Prostate gland (tissue), 2 donors: ENCODE results near the gene TET3. TPM values are rescaled to one million over a fixed set of nuclear protein-coding genes. Genes with fewer than 3 reads are reported as not detected.

Experiments
- DNase-seq: peaks from one replicate; pipeline ENCODE4 v3.0.0-alpha.2; 2019; ENCODE audit warnings: low spot score
- H3K27ac ChIP-seq, 2 donors: fragments of 200-600 bp; sonication (generic); 2 replicates each; pipeline ENCODE4 v1.5.1; 2017 to 2019
- H3K27me3 ChIP-seq: fragments of 200-600 bp; sonication (generic); replicated peaks from 2 replicates; pipeline ENCODE4 v1.5.1; 2019; ENCODE audit not compliant: insufficient read depth
- H3K36me3 ChIP-seq, 2 donors: fragments of 200-600 bp; sonication (generic); 1 replicate in 1 of 2; 2 replicates in 1 of 2; pipeline versions ENCODE4 v1.5.1 to v1.8.1; 2017 to 2019
- H3K4me1 ChIP-seq: fragments of 200-600 bp; sonication (generic); replicated peaks from 2 replicates; pipeline ENCODE4 v1.5.1; 2019
- H3K4me3 ChIP-seq, 2 donors: fragments of 200-600 bp; sonication (generic); 2 replicates each; pipeline ENCODE4 v1.5.1; 2017 to 2019
- H3K9me3 ChIP-seq: fragments of 200-600 bp; sonication (generic); 2 replicates; pipeline ENCODE4 v1.5.1; 2017
- POLR2A ChIP-seq: fragments of 450-650 bp; IDR thresholded peaks from one replicate; pipeline ENCODE4 v1.6.1; 2016; ENCODE audit warnings: antibody characterized with exemption, mild to moderate bottlenecking
- POLR2AphosphoS5 ChIP-seq: sonication (generic); formaldehyde crosslinking; IDR thresholded peaks from one replicate; pipeline ENCODE4 v1.6.1; 2017; ENCODE audit warnings: antibody characterized with exemption
- WGBS: methylation state at CpG from one replicate; pipeline ENCODE4 v1.1.5; 2018; 5-methylcytosine and 5-hydroxymethylcytosine counted together
- intact Hi-C: fragments of 100-400 bp; cut with DNase I; formaldehyde crosslinking; loops from one replicate; pipeline ENCODE4 v1.14.2; 2022
- total RNA-seq, 2 donors: library from RNA; depleted of rRNA; stranded (reverse); fragments of >200 nt; gene quantifications; one replicate each; pipeline ENCODE4 v1.1.0, GENCODE V29; 2016
- TF ChIP-seq, protein P1 (sequence below), 4 experiments: fragments of 200-600 bp in 2 of 4; fragments of 450-650 bp in 2 of 4; sonication (generic) in 2 of 4; IDR thresholded peaks; 1 replicate in 3 of 4; 2 replicates in 1 of 4; pipeline ENCODE4 v1.5.1; 2016 to 2019; ENCODE audit warnings: antibody characterized with exemption in 4 of 4, mild to moderate bottlenecking in 2 of 4, moderate library complexity in 2 of 4

Gene TET3
- total RNA-seq, 2 donors from 2014 or later, result 12.8 to 13.8 TPM

- 25% methylated on average over 7 of the region's 7 CpGs for WGBS
- Histone ChIP-seq H3K4me1 (peaks cover 20% of the 10 kb centered on the region), H3K27ac (no peak overlapping the region), H3K36me3 (no peaks in the 10 kb centered on the region), H3K27me3 (no peaks in the 10 kb centered on the region), H3K9me3 (no peaks in the 10 kb centered on the region), H3K4me3 (no peak overlapping the region)
- intact Hi-C loops, result no loop called here
- TF ChIP-seq POLR2A (no peak), POLR2AphosphoS5 (no peak)
- TF ChIP-seq, protein P1, sequence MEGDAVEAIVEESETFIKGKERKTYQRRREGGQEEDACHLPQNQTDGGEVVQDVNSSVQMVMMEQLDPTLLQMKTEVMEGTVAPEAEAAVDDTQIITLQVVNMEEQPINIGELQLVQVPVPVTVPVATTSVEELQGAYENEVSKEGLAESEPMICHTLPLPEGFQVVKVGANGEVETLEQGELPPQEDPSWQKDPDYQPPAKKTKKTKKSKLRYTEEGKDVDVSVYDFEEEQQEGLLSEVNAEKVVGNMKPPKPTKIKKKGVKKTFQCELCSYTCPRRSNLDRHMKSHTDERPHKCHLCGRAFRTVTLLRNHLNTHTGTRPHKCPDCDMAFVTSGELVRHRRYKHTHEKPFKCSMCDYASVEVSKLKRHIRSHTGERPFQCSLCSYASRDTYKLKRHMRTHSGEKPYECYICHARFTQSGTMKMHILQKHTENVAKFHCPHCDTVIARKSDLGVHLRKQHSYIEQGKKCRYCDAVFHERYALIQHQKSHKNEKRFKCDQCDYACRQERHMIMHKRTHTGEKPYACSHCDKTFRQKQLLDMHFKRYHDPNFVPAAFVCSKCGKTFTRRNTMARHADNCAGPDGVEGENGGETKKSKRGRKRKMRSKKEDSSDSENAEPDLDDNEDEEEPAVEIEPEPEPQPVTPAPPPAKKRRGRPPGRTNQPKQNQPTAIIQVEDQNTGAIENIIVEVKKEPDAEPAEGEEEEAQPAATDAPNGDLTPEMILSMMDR (IDR thresholded peaks at IDR 0.05), result no peak
- DNase-seq, result no peak
These were observed 21.7 kb downstream of the TET3 start for GRCh38 chr2:74006459-74006858.

DNA sequence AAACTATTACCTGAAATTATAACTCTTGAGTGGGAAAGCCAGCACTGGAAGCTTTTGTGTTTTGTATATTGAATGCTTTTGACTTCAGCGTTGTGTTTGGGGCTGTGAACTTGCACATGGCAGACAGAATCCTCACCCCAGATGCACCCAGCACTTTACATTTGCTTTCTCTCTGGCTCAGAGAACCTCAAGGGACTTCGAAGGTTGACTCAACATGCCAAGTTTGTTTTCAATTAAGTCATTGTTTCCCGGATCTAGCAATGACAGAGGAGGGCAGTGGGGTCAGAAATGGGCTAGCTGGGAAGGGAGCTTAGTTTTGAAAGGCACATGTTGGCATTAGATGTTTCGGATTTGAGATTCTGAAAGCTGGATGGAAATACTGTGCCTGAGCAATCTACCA lies 22.4 kb downstream of the TET3 start:
- intact Hi-C loops, result no loop called here
- Histone ChIP-seq H3K9me3 (no peaks in the 10 kb centered on the region), H3K36me3 (no peaks in the 10 kb centered on the region), H3K4me1 (peaks cover 20% of the 10 kb centered on the region), H3K4me3 (no peak overlapping the region), H3K27ac (no peak overlapping the region), H3K27me3 (no peaks in the 10 kb centered on the region)
- WGBS, result 69% methylated on average over 4 of the region's 4 CpGs
- DNase-seq, result no peak
- TF ChIP-seq POLR2AphosphoS5, result no peak
- no peak for TF ChIP-seq POLR2A
- TF ChIP-seq, protein P1 (IDR thresholded peaks at IDR 0.05), result no peak

- H3K36me3 ChIP-seq, result no peaks in the 10 kb centered on the region
- WGBS, result 81% methylated on average over 5 of the region's 5 CpGs
- H3K4me1 ChIP-seq, result peaks cover 20% of the 10 kb centered on the region
- no peak overlapping the region for H3K4me3 ChIP-seq
- intact Hi-C loops, result no loop called here
- H3K9me3 ChIP-seq, result no peaks in the 10 kb centered on the region
- no peaks in the 10 kb centered on the region for H3K27me3 ChIP-seq
- TF ChIP-seq POLR2AphosphoS5, result no peak
- no peak for TF ChIP-seq POLR2A
- TF ChIP-seq, protein P1 (IDR thresholded peaks at IDR 0.05), result no peak
- no peak overlapping the region for H3K27ac ChIP-seq
- no peak for DNase-seq
These were observed 23.0 kb downstream of the TET3 start for GRCh38 chr2:74007711-74008110.

- TF ChIP-seq POLR2A (no peak), POLR2AphosphoS5 (no peak)
- TF ChIP-seq, protein P1 (IDR thresholded peaks at IDR 0.05), result no peak
- Histone ChIP-seq H3K27me3 (no peaks in the 10 kb centered on the region), H3K27ac (peak overlapping the region; percentile 28 to 73), H3K4me3 (no peak overlapping the region), H3K36me3 (no peaks in the 10 kb centered on the region), H3K4me1 (peaks cover 20% of the 10 kb centered on the region), H3K9me3 (no peaks in the 10 kb centered on the region)
- intact Hi-C loops, result no loop called here
- 46% methylated on average over 8 of the region's 8 CpGs for WGBS
- no peak for DNase-seq
These were observed 24.2 kb downstream of the TET3 start for GRCh38 chr2:74008761-74009395.

DNA sequence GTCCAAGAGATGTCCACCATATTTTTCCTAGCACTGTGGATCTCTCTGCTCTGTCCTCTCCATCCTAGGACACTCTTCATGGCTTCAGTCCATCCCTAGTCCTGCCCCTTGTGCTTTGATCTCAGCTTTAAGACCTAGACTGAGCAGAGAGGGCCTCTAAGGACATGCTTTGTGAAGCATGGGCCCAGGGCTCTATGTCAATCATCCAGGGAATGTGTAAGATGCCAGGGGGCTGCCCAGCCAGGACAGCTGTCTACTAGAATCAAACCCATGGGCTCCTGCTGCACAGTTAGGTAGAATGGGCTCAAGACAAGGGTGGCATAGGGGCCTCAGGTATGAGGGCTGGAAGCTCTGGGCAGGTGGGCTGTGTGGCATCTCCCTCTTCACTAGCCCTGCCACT lies 24.9 kb downstream of the TET3 start:
- Histone ChIP-seq H3K4me1 (peaks cover 18% of the 10 kb centered on the region), H3K4me3 (peak overlapping the region in 1 of 2 donors; percentile 16), H3K36me3 (no peaks in the 10 kb centered on the region), H3K27ac (peak overlapping the region; percentile 69 to 73), H3K27me3 (no peaks in the 10 kb centered on the region), H3K9me3 (no peaks in the 10 kb centered on the region)
- DNase-seq, result no peak
- no peak for TF ChIP-seq POLR2AphosphoS5
- TF ChIP-seq, protein P1 (IDR thresholded peaks at IDR 0.05), result no peak
- intact Hi-C loops, result no loop called here
